GM18868 (cell line): ENCODE measurements around the gene CDCA5.

ENCODE experiments used
- ATAC-seq: cut with Tn5 transposase; IDR thresholded peaks from one replicate; pipeline ENCODE4 v1.9.1; 2021; ENCODE audit warnings: mild to moderate bottlenecking, moderate library complexity; ENCODE audit not compliant: unreplicated experiment

CDCA5 gene

DNA sequence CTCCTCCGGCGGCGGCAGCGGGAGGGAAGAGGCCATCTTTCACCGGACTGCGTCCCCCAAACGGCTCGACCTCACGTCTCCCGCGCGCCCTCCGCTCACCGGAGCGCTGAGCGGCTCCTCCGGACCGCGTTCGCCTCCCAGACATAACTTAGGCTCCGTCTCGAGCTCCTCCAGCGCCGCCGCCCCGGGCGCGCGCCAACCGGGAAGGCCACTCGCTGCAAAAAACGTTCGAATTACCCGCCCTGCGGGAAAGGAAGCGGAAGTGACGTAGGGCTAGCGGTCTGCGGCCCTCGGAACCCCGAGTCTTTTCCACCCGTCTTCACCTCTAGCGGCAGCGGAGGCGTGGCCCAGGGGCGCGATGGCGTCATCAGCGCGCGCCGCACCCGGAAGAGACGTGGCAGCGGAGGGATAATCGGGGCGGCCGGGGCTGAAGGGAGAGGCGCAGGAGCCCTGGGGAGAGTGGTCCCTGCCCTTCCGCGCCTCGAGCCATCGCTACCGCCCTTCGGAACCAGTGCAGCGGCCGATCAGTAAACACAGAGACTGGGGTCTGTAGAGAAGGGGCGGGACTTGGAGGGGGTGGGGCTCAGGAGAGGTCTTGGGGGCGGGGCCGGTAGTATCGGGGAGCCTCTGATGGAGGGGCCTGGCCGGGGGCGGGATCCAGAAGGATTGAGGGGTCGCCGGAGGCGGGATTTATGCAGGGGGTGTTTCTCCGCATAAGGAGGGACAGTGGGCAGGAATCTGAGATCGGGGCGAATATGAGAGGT, at the start of gene CDCA5, which contains the start of gene ZFPL1:
CDCA5 (minus strand) TSS at position 207 of the 764 bp plus-strand sequence; CDS start at position 145, 62 bp downstream.
ZFPL1 (plus strand) TSS at position 389 of the 764 bp plus-strand sequence. CDS start 477 bp downstream, outside the sequence.
- peak; percentile 84 for ATAC-seq

- ATAC-seq = no peak
Observed at GRCh38 chr11:65132988-65133700, 49.3 kb upstream of the CDCA5 start.

GRCh38 chr11:65132238-65132987, 48.6 kb upstream of the CDCA5 start:
- no peak for ATAC-seq

DNA sequence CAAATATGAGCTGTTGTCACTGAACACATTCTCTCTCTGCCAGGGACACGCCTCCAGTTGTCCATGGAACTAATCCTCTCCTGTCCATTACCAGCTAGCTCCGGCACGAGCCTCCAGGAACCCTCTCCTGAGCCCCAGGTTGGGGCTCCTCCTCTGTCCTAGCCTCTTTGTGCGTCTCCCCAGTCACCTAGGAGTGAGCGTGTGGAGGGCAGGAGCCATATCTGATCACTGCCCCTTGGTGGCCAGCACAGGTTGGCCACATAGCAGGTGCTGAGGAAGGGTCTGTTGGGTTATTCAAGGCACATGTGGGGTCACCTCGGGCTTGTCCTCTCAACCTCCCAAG, 48.0 kb upstream of the CDCA5 start:
- no peak for ATAC-seq

DNA sequence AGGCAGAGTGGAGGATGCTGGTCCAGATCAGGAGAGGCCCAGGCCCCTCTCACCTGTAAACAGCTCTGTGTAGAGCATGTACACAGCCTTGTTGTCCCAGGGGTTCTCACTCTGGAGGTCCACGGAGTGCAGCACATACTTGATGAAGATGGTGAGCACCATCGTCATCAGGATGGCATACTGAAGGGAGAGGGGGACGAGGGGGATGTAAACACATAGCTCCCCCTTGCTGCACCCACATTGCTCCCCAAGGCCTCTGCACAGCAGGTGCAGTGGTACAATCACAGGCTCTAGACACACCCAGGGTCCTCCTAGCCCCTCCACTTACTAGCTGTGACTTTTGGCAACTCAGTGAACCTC, 47.6 kb upstream of the CDCA5 start:
- no peak for ATAC-seq

GRCh38 chr11:65130631-65131416, 47.0 kb upstream of the CDCA5 start:
- no peak for ATAC-seq

- no peak for ATAC-seq
Observed at GRCh38 chr11:65129649-65130441, 46.0 kb upstream of the CDCA5 start.

GRCh38 chr11:65128182-65129145, 44.6 kb upstream of the CDCA5 start:
- ATAC-seq = no peak

DNA sequence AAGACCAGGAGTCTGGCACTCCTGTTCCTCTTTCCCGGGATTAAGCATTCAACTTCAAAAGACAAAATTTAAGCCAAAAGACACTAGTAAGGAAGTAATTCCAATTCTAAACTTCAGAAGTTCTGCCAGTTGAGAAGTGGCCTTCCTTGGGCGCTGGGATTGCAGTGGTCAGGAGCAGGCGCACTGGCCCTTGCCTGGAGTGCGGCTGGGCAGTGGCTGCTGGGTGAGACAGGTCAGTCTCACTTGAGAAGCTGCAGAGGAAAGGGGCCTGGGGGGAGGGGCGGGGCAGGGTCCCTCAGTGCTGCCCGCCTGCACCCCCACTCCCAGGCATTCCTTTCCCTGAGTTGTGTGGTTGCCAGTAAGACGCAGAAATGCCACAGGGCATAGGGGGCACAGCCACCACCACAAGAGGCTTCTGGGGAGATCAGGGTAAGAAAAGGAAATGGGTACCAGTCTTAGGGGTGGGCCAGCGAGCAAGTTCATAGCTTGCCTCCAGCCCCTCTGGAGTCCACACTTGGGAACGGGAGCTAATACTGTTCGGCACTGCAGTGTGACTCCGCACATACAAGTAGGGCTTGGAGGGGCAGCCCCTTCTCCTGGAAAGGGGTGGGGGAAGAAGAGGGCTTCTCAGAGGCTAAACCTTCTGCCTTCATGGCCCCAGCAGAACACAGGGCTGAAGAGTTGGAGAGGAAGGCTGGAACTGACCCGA, 43.8 kb upstream of the CDCA5 start:
- no peak for ATAC-seq

- no peak for ATAC-seq
Observed at GRCh38 chr11:65126624-65127274, 42.9 kb upstream of the CDCA5 start.

DNA sequence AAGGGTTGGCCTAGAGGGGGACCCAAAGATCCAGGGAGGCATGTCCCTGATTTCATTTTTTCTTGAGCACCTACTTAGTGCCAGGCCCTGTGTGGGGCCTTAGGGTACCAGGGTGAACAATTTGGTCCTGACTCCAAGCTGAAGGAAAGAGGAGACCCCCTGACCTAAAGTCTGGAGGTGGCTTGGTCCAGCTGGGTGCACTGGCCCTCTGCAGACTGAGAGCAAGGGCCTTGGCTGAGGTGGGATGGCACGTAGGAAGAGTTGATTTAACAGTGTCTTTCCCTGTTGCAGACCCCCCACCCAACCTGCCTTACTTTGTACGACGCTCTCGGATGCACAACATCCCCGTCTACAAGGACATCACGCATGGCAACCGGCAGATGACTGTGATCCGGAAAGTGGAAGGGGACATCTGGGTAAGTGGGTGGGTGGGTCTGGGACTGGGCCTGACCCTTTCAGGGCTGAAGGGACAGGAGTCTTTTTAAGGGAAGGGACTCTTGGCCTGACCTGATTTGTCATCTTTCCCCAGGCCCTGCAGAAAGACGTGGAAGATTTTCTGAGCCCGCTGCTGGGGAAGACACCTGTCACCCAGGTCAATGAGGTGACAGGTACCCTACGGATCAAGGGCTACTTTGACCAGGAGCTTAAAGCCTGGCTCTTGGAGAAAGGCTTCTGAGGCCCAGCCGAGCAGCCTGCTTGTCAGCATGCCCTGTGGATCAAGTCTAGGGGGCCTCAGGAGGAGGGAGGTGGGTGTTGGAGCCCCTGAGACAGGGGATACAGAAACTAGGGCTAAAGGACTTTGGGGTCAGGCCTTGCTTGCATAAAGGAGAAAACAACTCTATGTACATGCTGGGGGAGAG, 41.6 kb upstream of the CDCA5 start:
- ATAC-seq = no peak

- no peak for ATAC-seq
Observed at GRCh38 chr11:65124480-65125196, 40.8 kb upstream of the CDCA5 start.

- ATAC-seq = peak; percentile 71
Observed at GRCh38 chr11:65121865-65122696, 38.2 kb upstream of the CDCA5 start, which contains the start of the genes FAU and MRPL49. Gene FAU (minus strand): TSS chr11:65122134. CDS start chr11:65121813, 321 bp downstream. Gene MRPL49 (plus strand): TSS chr11:65122321. CDS start chr11:65122347, 26 bp downstream.

DNA sequence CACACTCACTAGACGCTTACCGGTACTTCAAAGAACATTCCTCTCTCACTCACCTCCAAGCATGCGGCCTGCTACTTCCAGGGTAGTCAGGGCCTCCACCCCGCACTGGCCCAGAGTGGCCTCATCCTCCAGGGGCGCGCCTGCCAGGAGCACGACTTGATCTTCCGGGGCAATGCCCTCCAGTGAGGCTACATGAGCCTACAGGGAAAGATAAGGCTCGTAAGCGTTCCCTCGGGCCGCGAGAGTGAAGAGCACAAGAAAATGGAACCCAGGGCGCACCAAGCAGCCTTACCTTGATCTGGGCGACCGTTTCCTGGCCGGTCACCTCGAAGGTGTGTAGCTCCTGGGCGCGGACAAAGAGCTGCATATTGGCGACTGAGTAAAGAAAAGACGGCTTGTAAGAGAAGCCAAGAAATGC, 37.6 kb upstream of the CDCA5 start:
- ATAC-seq = no peak

DNA sequence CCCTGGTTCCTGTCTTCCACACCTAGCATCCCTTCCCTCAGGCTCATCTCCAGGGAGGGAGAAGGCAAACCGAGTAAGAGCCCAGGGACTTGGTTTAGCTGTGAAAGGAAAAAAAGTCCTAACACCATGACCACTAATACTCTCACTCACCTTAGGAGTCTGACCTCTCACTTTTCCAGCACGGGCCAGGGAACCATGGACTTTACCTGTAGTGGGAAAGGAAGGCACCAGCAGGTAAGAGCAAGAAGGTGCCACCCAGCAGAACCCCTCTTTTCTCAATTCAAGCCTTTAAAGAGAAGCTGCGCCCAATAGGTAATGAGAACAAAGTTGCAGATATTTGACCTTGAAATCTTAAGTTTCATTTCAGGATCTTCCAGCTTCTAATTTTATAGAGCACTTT, 37.0 kb upstream of the CDCA5 start:
- ATAC-seq = no peak
